Kidney epithelial cell (primary cell): ENCODE results near the gene BCAS3. TPM values are rescaled to one million over a fixed set of nuclear protein-coding genes. Genes with fewer than 3 reads are reported as not detected.
"Not testable (repeated sequence)": the region's sequence is repeated elsewhere in the genome, so short reads cannot be mapped to it uniquely, and the experiment has no call there.

Experiments
- DNase-seq: peaks from one replicate; pipeline ENCODE4 v3.0.0-alpha.2; 2010; ENCODE audit warnings: low read depth
- H3K27me3 ChIP-seq: 2 replicates; pipeline ENCODE4 v1.6.0; 2011; ENCODE audit warnings: low read length; ENCODE audit not compliant: control insufficient read depth, insufficient read depth
- H3K36me3 ChIP-seq: 2 replicates; pipeline ENCODE4 v1.5.1; 2011; ENCODE audit warnings: low read length; ENCODE audit not compliant: control insufficient read depth, insufficient read depth
- H3K4me3 ChIP-seq: 2 replicates; pipeline ENCODE4 v1.5.1; 2011; ENCODE audit warnings: low read depth, mild to moderate bottlenecking, control low read depth, low read length
- CTCF ChIP-seq: IDR thresholded peaks from 2 replicates; pipeline ENCODE4 v1.5.1; 2011; ENCODE audit warnings: mild to moderate bottlenecking, moderate library complexity, low read length, control low read depth, inconsistent platforms; ENCODE audit not compliant: insufficient read depth, poor library complexity, severe bottlenecking
- total RNA-seq: library from RNA; depleted of rRNA; stranded (reverse); fragments of >200 nt; gene quantifications from 2 replicates; pipeline ENCODE4 v1.2.3, GENCODE V29; 2015

BCAS3 gene
- total RNA-seq, 1 donor from 2014 or later = 26.7 TPM

- no peak for TF ChIP-seq CTCF
- Histone ChIP-seq H3K27me3 (peaks cover 7% of the 10 kb centered on the region), H3K36me3 (no peaks in the 10 kb centered on the region), H3K4me3 (no peak overlapping the region)
- no peak for DNase-seq
Observed at GRCh38 chr17:61440697-61441096, 763.0 kb downstream of the BCAS3 start.

- not testable (repeated sequence) for H3K27me3 ChIP-seq, H3K36me3 ChIP-seq, DNase-seq, H3K4me3 ChIP-seq
Observed at GRCh38 chr17:61441507-61441906, 763.9 kb downstream of the BCAS3 start.

GRCh38 chr17:61442136-61442775 is 764.6 kb downstream of the BCAS3 start:
- no peak for TF ChIP-seq CTCF
- Histone ChIP-seq H3K4me3 (no peak overlapping the region), H3K36me3 (no peaks in the 10 kb centered on the region), H3K27me3 (peaks cover 10% of the 10 kb centered on the region)
- no peak for DNase-seq

Other genes with a start within 250 kb of the BCAS3 start
- gene APPBP2, start 151.6 kb upstream of the BCAS3 start, total RNA-seq = 19.9 and 23.4 TPM in 2 replicates
- 13.6 and 14.2 TPM in 2 replicates for gene PPM1D, start 77.7 kb upstream of the BCAS3 start, total RNA-seq